Neural progenitor cell (in vitro differentiated cells): ENCODE data around the gene IL27RA. TPM values are rescaled to one million over a fixed set of nuclear protein-coding genes. Genes with fewer than 3 reads are reported as not detected.
A peak's percentile ranks its signal among the peaks of the same experiment; 100 is the strongest.

Source experiments
- DNase-seq: peaks from one replicate; pipeline ENCODE4 v3.0.0-alpha.2; 2016; ENCODE audit warnings: low spot score
- H2AFZ ChIP-seq: fragments of 200-600 bp; sonication (generic); replicated peaks from 2 replicates; pipeline ENCODE4 v1.6.1; 2016; ENCODE audit warnings: antibody characterized with exemption
- H3F3A ChIP-seq: fragments of 200-600 bp; sonication (generic); 2 replicates; pipeline ENCODE4 v1.6.1; 2016; ENCODE audit warnings: antibody characterized with exemption, low read depth
- H3K27ac ChIP-seq: fragments of 200-600 bp; sonication (generic); 2 replicates; pipeline ENCODE4 v1.5.1; 2016; ENCODE audit warnings: mild to moderate bottlenecking
- H3K27me3 ChIP-seq: fragments of 200-600 bp; sonication (generic); 2 replicates; pipeline ENCODE4 v1.6.1; 2016; ENCODE audit warnings: mild to moderate bottlenecking, moderate library complexity
- H3K36me3 ChIP-seq: fragments of 200-600 bp; sonication (generic); 2 replicates; pipeline ENCODE4 v1.5.1; 2016
- H3K4me1 ChIP-seq: fragments of 200-600 bp; sonication (generic); 2 replicates; pipeline ENCODE4 v1.6.1; 2016; ENCODE audit warnings: mixed run types
- H3K4me2 ChIP-seq: fragments of 200-600 bp; sonication (generic); 2 replicates; pipeline ENCODE4 v1.6.1; 2016
- H3K4me3 ChIP-seq: fragments of 200-600 bp; sonication (generic); 2 replicates; pipeline ENCODE4 v1.5.1; 2016
- H3K79me2 ChIP-seq: fragments of 200-600 bp; sonication (generic); 2 replicates; pipeline ENCODE4 v1.6.1; 2016; ENCODE audit warnings: low read depth
- H3K9ac ChIP-seq: fragments of 200-600 bp; sonication (generic); 2 replicates; pipeline ENCODE4 v1.6.1; 2016
- H3K9me3 ChIP-seq: fragments of 200-600 bp; sonication (generic); 2 replicates; pipeline ENCODE4 v1.5.1; 2016; ENCODE audit warnings: low read depth
- H4K20me1 ChIP-seq: fragments of 200-600 bp; sonication (generic); 2 replicates; pipeline ENCODE4 v1.6.1; 2016; ENCODE audit warnings: low read depth
- H3K27ac Mint-ChIP-seq: 3 replicates; pipeline ENCODE4 v1.8.0; 2021; ENCODE audit warnings: mixed read lengths
- H3K27me3 Mint-ChIP-seq: 2 replicates; pipeline ENCODE4 v1.8.0; 2022; ENCODE audit warnings: low read depth, mild to moderate bottlenecking, inconsistent platforms, moderate library complexity, mixed read lengths; ENCODE audit not compliant: insufficient read depth
- H3K36me3 Mint-ChIP-seq: 3 replicates; pipeline ENCODE4 v1.8.0; 2021; ENCODE audit warnings: mixed read lengths
- H3K4me1 Mint-ChIP-seq: 3 replicates; pipeline ENCODE4 v1.8.0; 2021; ENCODE audit warnings: mixed read lengths
- H3K4me3 Mint-ChIP-seq: 3 replicates; pipeline ENCODE4 v1.8.0; 2021; ENCODE audit warnings: mild to moderate bottlenecking, moderate library complexity, mixed read lengths
- H3K9me3 Mint-ChIP-seq: 3 replicates; pipeline ENCODE4 v1.8.0; 2020; ENCODE audit warnings: mixed read lengths
- EZH2 ChIP-seq: fragments of 200-600 bp; sonication (generic); IDR thresholded peaks from 2 replicates; pipeline ENCODE4 v1.6.1; 2017; ENCODE audit warnings: antibody characterized with exemption, mild to moderate bottlenecking, moderate library complexity
- EZH2phosphoT487 ChIP-seq: fragments of 200-600 bp; sonication (generic); IDR thresholded peaks from 2 replicates; pipeline ENCODE4 v1.6.1; 2017; ENCODE audit warnings: antibody characterized with exemption
- total RNA-seq: library from RNA; depleted of rRNA; stranded (reverse); fragments of >200 nt; gene quantifications from 2 replicates; pipeline ENCODE4 v1.2.3, GENCODE V29; 2015; ENCODE audit warnings: low replicate concordance
- TF ChIP-seq, protein P1 (sequence below): fragments of 200-600 bp; sonication (generic); IDR thresholded peaks from 2 replicates; pipeline ENCODE4 v1.5.1; 2017; ENCODE audit warnings: antibody characterized with exemption, mild to moderate bottlenecking

Gene IL27RA
- total RNA-seq, 1 donor from 2014 or later, result 1.2 TPM

DNA sequence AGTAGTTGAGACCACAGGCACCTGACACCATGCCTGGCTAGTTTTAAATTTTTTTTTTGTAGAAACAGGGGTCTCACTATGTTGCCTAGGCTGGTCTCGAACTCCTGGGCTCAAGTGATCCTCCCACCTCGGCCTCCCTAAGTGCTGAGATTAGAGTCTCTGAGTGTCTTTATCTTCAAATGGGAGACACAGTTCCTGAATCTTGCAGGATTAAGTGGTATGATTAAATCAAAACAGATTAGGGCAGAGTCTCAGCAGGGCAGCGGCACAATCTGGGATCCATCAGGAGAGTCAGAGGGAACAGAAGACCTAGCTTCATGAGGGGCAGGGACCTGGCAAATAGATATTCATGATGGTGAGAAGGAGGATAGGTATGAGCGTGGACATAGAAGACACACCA, 2.7 kb upstream of the IL27RA start:
- Histone ChIP-seq H3F3A (peaks cover 15% of the 10 kb centered on the region), H3K9ac (no peak overlapping the region), H3K4me3 (no peak overlapping the region), H3K4me2 (no peak overlapping the region), H3K36me3 (no peaks in the 10 kb centered on the region), H3K4me1 (peaks cover 6% of the 10 kb centered on the region), H3K9me3 (no peaks in the 10 kb centered on the region), H3K27me3 (peaks cover 24% of the 10 kb centered on the region), H3K79me2 (no peaks in the 10 kb centered on the region), H4K20me1 (no peaks in the 10 kb centered on the region), H2AFZ (no peak overlapping the region), H3K27ac (no peak overlapping the region)
- peaks cover 6% of the 10 kb centered on the region for H3K4me1 Mint-ChIP-seq
- H3K4me3 Mint-ChIP-seq, result no peak overlapping the region
- peaks cover 6% of the 10 kb centered on the region for H3K27me3 Mint-ChIP-seq
- no peaks in the 10 kb centered on the region for H3K36me3 Mint-ChIP-seq
- peak overlapping the region; percentile 75 for H3K27ac Mint-ChIP-seq
- TF ChIP-seq, protein P1, sequence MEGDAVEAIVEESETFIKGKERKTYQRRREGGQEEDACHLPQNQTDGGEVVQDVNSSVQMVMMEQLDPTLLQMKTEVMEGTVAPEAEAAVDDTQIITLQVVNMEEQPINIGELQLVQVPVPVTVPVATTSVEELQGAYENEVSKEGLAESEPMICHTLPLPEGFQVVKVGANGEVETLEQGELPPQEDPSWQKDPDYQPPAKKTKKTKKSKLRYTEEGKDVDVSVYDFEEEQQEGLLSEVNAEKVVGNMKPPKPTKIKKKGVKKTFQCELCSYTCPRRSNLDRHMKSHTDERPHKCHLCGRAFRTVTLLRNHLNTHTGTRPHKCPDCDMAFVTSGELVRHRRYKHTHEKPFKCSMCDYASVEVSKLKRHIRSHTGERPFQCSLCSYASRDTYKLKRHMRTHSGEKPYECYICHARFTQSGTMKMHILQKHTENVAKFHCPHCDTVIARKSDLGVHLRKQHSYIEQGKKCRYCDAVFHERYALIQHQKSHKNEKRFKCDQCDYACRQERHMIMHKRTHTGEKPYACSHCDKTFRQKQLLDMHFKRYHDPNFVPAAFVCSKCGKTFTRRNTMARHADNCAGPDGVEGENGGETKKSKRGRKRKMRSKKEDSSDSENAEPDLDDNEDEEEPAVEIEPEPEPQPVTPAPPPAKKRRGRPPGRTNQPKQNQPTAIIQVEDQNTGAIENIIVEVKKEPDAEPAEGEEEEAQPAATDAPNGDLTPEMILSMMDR, result no peak
- DNase-seq, result no peak
- no peaks in the 10 kb centered on the region for H3K9me3 Mint-ChIP-seq

DNA sequence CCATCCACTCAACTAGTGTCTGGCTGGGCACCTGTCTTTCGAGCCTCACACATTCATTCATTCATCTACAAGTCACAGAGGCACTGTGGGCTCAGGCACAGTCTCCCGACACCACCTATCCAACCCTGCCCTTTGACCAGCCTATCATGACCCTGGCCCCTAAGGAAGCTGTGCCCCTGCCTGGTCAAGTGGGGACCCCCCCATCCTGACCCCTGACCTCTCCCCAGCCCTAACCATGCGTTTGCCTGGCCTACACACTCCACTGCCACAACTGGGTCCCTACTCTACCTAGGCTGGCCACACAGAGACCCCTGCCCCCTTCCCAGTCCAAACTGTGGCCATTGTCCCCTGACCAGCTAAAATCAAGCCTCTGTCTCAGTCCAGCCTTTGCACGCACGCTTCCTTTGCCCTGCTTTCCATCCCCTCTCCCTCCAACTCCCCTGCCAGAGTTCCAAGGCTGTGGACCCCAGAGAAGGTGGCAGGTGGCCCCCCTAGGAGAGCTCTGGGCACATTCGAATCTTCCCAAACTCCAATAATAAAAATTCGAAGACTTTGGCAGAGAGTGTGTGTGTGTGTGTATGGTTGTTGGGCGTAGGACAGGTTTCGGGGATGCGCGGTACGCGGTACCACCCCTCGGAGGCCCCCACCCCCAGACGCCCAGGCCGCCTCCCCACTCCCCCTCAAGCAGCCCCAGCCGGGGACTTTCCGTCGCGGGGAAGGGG, 404 bp upstream of the IL27RA start:
- H3F3A ChIP-seq, result peaks cover 12% of the 10 kb centered on the region
- H3K4me3 Mint-ChIP-seq, result peak overlapping the region; percentile 83
- peak overlapping the region; percentile 74 for H3K4me3 ChIP-seq
- peak overlapping the region; percentile 97 for H3K4me2 ChIP-seq
- no peak overlapping the region for H3K9ac ChIP-seq
- H3K79me2 ChIP-seq, result no peaks in the 10 kb centered on the region
- H3K27ac ChIP-seq, result no peak overlapping the region
- DNase-seq, result no peak
- H3K27me3 ChIP-seq, result peaks cover 24% of the 10 kb centered on the region
- no peaks in the 10 kb centered on the region for H3K9me3 ChIP-seq
- H3K36me3 ChIP-seq, result no peaks in the 10 kb centered on the region
- no peaks in the 10 kb centered on the region for H3K36me3 Mint-ChIP-seq
- peaks cover 8% of the 10 kb centered on the region for H3K4me1 Mint-ChIP-seq
- no peaks in the 10 kb centered on the region for H3K9me3 Mint-ChIP-seq
- H3K27me3 Mint-ChIP-seq, result peaks cover 8% of the 10 kb centered on the region
- H2AFZ ChIP-seq, result peak overlapping the region; percentile 91
- TF ChIP-seq, protein P1, result no peak
- H4K20me1 ChIP-seq, result no peaks in the 10 kb centered on the region
- H3K27ac Mint-ChIP-seq, result no peak overlapping the region
- peaks cover 6% of the 10 kb centered on the region for H3K4me1 ChIP-seq

DNA sequence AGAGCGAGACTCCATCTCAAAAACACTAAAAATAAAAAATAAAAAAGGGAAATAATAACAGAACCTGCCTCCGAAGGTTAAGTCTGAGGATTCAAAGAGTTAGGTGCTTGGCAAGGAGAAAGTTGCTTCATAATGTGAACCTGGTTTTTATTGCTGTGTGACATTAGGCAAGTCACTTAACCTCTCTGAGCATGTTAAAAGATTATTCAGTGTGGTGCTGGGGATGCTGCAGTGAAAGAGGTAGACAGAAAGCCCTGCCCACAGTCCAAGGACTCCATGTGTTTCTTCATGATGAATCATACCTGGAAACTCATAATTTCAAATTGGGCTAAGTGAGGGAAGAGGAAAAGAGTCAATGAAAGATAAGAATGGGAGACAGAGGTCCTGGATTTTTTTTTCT, 2.4 kb downstream of the IL27RA start:
- no peak overlapping the region for H3K9ac ChIP-seq
- peaks cover 8% of the 10 kb centered on the region for H3K4me1 Mint-ChIP-seq
- H3K9me3 ChIP-seq, result no peaks in the 10 kb centered on the region
- DNase-seq, result no peak
- peaks cover 6% of the 10 kb centered on the region for H3K27me3 Mint-ChIP-seq
- H3K4me3 ChIP-seq, result no peak overlapping the region
- peaks cover 12% of the 10 kb centered on the region for H3F3A ChIP-seq
- no peaks in the 10 kb centered on the region for H3K9me3 Mint-ChIP-seq
- H3K4me2 ChIP-seq, result no peak overlapping the region
- no peaks in the 10 kb centered on the region for H3K36me3 Mint-ChIP-seq
- H3K79me2 ChIP-seq, result no peaks in the 10 kb centered on the region
- TF ChIP-seq EZH2phosphoT487, result no peak
- TF ChIP-seq, protein P1, result no peak
- TF ChIP-seq EZH2, result no peak
- no peaks in the 10 kb centered on the region for H4K20me1 ChIP-seq
- H3K4me3 Mint-ChIP-seq, result peak overlapping the region; percentile 36
- peaks cover 6% of the 10 kb centered on the region for H3K4me1 ChIP-seq
- H3K36me3 ChIP-seq, result no peaks in the 10 kb centered on the region
- no peak overlapping the region for H2AFZ ChIP-seq
- H3K27ac ChIP-seq, result no peak overlapping the region
- peaks cover 24% of the 10 kb centered on the region for H3K27me3 ChIP-seq
- no peak overlapping the region for H3K27ac Mint-ChIP-seq
